NB4 (cell line): ENCODE measurements around the gene NUP42.
A peak's percentile ranks its signal among the peaks of the same experiment; 100 is the strongest.

Experiments
- DNase-seq: peaks from one replicate; pipeline ENCODE4 v3.0.0; 2010; ENCODE audit warnings: low read depth
- H3K4me3 ChIP-seq: one replicate; pipeline ENCODE4 v1.5.1; 2011; ENCODE audit warnings: mild to moderate bottlenecking, low read depth, low read length, moderate library complexity
- CTCF ChIP-seq: IDR thresholded peaks from one replicate; pipeline ENCODE4 v1.5.1; 2012; ENCODE audit warnings: low read depth, low read length
- MAX ChIP-seq: IDR thresholded peaks from 2 replicates; pipeline ENCODE4 v1.6.1; 2011; ENCODE audit warnings: low read depth, low read length
- MYC ChIP-seq: IDR thresholded peaks from 2 replicates; pipeline ENCODE4 v1.6.1; 2011; ENCODE audit warnings: low read depth, low read length
- POLR2A ChIP-seq: IDR thresholded peaks from 2 replicates; pipeline ENCODE4 v1.6.1; 2011; ENCODE audit warnings: mild to moderate bottlenecking; ENCODE audit not compliant: insufficient read length; ENCODE audit errors: extremely low read depth

NUP42 gene

DNA sequence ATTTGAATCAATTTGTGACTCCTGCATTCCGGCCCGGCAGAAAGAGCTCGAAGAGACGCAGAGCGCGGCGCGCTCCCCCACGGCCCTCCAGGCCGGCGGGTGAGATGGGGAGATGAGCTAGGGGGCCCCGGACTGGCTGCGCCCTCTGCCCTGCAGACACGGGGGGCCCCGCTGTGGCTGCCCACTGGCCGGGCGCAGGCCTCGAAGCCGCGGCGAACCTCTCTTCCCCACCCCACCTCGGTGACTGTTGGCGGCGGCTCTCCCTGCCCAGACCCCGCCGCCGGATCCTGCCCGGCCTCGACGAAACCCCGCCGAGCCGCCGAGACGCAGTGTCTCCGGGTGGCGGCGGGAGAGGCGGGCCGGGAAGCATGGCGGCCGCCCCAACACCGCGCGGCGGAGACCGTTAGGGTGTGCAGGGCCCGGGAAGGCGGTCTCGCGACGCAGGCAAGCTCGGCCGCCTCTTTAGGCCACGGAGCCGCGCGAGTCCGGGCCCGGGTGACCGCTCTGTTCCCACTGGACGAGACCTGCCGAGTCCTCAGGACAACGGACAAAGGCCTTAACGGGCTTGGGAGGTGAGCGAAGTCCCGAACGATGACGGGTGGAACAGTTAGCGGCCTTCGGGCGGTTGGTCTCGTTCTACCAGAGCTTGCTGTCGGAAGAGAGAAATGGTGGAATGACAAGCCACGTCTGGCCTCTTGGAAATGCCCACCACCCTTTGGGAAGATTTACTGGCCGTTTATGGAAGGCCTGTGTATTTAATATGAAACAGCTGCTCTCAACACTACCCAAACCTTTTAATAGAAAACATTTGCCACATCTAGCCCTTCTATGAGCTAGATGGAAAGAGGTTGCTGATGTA lies 24.3 kb downstream of the NUP42 start:
- no peak overlapping the region for H3K4me3 ChIP-seq
- no peak for TF ChIP-seq MAX
- TF ChIP-seq MYC, result no peak
- TF ChIP-seq POLR2A, result no peak
- no peak for TF ChIP-seq CTCF
- no peak for DNase-seq

- no peak overlapping the region for H3K4me3 ChIP-seq
- TF ChIP-seq POLR2A (no peak), MAX (no peak), CTCF (no peak), MYC (no peak)
- peak; percentile 60 for DNase-seq
These were observed 25.2 kb downstream of the NUP42 start for GRCh38 chr7:23207021-23207420.

DNA sequence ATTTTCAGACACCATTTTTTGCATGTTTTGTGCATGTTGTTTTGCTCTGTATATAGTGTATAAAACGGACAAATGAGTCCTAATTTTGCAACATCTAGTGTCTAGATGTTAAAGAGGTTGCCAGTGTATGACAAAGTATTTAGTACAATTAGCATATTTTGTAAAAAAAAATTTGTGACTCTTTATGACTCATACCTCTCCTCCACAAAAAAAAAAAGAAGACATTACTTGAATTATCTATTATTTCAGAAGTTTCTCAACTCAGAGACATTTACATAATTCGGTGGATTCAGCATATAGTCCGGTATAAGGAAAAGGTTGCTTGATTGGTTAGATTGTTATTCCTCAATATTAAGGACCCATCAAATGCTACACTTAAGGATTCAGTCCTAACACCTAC lies 26.0 kb downstream of the NUP42 start:
- TF ChIP-seq CTCF (no peak), MAX (no peak), MYC (no peak), POLR2A (no peak)
- DNase-seq, result no peak
- no peak overlapping the region for H3K4me3 ChIP-seq

DNA sequence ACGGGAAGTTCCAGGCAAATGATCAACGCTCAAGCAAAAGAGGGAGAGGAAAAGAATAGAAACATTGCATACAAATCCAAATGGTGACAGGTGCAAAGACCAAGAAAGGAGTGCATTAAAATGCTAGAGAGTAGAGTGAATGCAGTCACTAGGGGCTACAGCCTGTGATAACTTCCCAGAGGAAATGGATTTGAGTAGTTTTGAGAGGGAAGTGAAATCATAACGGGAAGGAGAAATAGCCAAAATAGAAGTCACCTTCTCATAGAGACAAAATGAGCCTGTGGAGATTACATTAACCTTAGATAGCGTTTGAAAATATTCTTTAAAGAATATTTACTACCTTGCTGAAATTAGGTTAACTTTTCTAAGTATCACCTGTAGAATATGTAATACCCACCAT lies 26.5 kb downstream of the NUP42 start:
- no peak for TF ChIP-seq MYC
- no peak for TF ChIP-seq MAX
- DNase-seq, result no peak
- no peak overlapping the region for H3K4me3 ChIP-seq

DNA sequence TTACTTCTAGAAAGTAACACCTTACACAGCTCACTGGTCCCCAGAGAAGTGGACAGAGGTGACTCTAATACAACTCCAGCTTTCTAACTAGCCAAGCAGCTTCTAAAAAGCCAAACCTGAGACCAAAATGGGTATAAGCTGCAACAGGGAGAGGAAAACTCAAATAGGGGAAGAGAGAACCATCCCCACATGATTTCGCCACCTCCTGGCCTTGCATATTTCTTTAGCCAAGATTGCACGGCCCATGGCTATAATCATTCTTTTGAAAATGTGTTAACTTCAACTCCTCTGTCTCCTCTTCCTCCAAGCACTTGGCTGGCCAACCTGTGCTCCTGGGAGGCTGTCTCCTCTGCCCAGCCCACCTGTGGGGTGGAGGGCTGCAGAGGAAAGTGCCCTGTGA lies 28.7 kb downstream of the NUP42 start:
- TF ChIP-seq POLR2A (no peak), CTCF (no peak), MAX (no peak), MYC (no peak)
- H3K4me3 ChIP-seq, result no peak overlapping the region
- peak; percentile 50 for DNase-seq

DNA sequence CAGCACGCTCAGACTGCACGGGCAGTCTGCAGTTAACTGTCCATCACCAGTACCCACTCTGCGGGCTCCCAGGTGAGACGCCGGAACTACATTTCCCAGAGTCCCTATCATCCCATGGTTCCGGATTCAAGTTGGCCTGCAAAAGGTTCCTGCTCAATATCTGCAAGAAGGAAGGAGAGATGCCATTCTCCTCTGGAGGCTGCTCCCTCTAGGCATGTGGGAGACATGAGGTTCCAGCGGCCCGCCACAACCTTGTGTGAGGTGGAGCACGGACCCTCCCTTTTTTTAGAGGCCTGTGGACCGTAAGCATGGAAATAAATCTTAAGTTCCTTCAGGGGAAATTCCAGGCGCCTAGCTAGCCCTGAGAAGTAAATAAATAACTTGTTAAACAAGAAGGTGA lies 29.7 kb downstream of the NUP42 start:
- TF ChIP-seq POLR2A (no peak), MYC (no peak), MAX (no peak), CTCF (no peak)
- no peak overlapping the region for H3K4me3 ChIP-seq
- no peak for DNase-seq
